ENCODE data around the gene YBEY.

YBEY gene

DNA sequence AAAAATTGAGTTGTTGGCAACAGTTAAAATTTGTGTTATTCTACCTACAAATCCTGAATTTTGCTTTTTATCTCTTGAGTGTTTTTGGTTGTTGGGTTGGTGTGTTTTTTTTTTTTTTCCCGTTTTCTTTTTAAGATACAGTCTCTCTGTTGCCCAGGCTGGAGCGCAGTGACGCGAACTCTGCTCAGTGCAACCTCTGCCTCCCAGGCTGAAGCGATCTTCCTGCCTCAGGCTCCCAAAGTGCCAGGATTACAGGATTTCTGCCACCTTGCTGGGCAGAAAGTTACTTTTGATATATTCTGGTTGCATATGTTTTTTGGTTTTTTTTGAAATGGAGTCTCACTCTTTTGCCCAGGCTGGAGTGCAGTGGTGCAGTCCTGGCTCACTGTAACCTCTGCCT, 42.0 kb downstream of the YBEY start:
- no peaks in the 10 kb centered on the region for H3K27me3 ChIP-seq (ENCODE audit: low read depth, low read length)
- no peak overlapping the region for H3K27ac ChIP-seq (ENCODE audit: low read length)
- no peak overlapping the region for H3K4me3 ChIP-seq (ENCODE audit: low read length)
- H4K20me1 ChIP-seq (ENCODE audit: insufficient read depth, low read length) = no peaks in the 10 kb centered on the region
- H3K9me3 ChIP-seq (ENCODE audit: insufficient read depth, low read length) = no peaks in the 10 kb centered on the region
- no peak overlapping the region for H2AFZ ChIP-seq (ENCODE audit: low read depth, low read length)
- H3K4me2 ChIP-seq (ENCODE audit: low read length) = no peak overlapping the region
- H3K9ac ChIP-seq (ENCODE audit: low read length) = no peak overlapping the region
- H3K4me1 ChIP-seq (ENCODE audit: low read length) = peaks cover 9% of the 10 kb centered on the region
- peaks cover 41% of the 10 kb centered on the region for H3K79me2 ChIP-seq (ENCODE audit: low read length)
- TF ChIP-seq, protein P1, sequence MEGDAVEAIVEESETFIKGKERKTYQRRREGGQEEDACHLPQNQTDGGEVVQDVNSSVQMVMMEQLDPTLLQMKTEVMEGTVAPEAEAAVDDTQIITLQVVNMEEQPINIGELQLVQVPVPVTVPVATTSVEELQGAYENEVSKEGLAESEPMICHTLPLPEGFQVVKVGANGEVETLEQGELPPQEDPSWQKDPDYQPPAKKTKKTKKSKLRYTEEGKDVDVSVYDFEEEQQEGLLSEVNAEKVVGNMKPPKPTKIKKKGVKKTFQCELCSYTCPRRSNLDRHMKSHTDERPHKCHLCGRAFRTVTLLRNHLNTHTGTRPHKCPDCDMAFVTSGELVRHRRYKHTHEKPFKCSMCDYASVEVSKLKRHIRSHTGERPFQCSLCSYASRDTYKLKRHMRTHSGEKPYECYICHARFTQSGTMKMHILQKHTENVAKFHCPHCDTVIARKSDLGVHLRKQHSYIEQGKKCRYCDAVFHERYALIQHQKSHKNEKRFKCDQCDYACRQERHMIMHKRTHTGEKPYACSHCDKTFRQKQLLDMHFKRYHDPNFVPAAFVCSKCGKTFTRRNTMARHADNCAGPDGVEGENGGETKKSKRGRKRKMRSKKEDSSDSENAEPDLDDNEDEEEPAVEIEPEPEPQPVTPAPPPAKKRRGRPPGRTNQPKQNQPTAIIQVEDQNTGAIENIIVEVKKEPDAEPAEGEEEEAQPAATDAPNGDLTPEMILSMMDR (IDR thresholded peaks at IDR 0.05; ENCODE audit: low read depth, low read length) = no peak
- TF ChIP-seq EZH2phosphoT487 (IDR thresholded peaks at IDR 0.05; ENCODE audit: low read depth) = no peak
- H3K36me3 ChIP-seq (replicated peaks; ENCODE audit: low read depth, low read length) = peaks cover 11% of the 10 kb centered on the region

DNA sequence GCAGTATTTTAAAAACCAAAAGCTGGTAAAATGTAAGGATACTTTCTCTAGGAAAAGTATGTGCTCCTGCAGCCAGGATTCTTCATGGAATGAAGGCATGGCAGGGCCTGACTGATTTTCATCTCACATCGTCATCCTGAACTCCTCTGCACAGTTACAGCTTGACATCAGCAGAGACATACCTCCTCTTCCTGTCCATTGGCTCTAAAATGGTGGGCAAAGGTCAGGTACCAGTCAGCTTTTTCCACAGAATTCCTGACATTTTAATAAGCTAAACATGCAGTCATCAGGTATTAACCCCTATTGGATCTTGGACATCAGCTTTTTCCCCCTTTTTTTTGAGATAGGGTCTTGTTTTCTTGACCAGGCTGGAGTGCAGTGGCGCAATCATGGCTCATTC, 43.7 kb downstream of the YBEY start:
- no peaks in the 10 kb centered on the region for H3K27me3 ChIP-seq (ENCODE audit: low read depth, low read length)
- no peak overlapping the region for H3K4me2 ChIP-seq (ENCODE audit: low read length)
- no peaks in the 10 kb centered on the region for H4K20me1 ChIP-seq (ENCODE audit: insufficient read depth, low read length)
- H2AFZ ChIP-seq (ENCODE audit: low read depth, low read length) = no peak overlapping the region
- H3K27ac ChIP-seq (ENCODE audit: low read length) = no peak overlapping the region
- H3K9me3 ChIP-seq (ENCODE audit: insufficient read depth, low read length) = no peaks in the 10 kb centered on the region
- TF ChIP-seq, protein P1 (IDR thresholded peaks at IDR 0.05; ENCODE audit: low read depth, low read length) = no peak
- TF ChIP-seq EZH2phosphoT487 (IDR thresholded peaks at IDR 0.05; ENCODE audit: low read depth) = no peak
- H3K79me2 ChIP-seq (ENCODE audit: low read length) = peaks cover 34% of the 10 kb centered on the region
- H3K9ac ChIP-seq (ENCODE audit: low read length) = no peak overlapping the region
- peaks cover 9% of the 10 kb centered on the region for H3K4me1 ChIP-seq (ENCODE audit: low read length)
- peaks cover 10% of the 10 kb centered on the region for H3K36me3 ChIP-seq (replicated peaks; ENCODE audit: low read depth, low read length)
- no peak overlapping the region for H3K4me3 ChIP-seq (ENCODE audit: low read length)

DNA sequence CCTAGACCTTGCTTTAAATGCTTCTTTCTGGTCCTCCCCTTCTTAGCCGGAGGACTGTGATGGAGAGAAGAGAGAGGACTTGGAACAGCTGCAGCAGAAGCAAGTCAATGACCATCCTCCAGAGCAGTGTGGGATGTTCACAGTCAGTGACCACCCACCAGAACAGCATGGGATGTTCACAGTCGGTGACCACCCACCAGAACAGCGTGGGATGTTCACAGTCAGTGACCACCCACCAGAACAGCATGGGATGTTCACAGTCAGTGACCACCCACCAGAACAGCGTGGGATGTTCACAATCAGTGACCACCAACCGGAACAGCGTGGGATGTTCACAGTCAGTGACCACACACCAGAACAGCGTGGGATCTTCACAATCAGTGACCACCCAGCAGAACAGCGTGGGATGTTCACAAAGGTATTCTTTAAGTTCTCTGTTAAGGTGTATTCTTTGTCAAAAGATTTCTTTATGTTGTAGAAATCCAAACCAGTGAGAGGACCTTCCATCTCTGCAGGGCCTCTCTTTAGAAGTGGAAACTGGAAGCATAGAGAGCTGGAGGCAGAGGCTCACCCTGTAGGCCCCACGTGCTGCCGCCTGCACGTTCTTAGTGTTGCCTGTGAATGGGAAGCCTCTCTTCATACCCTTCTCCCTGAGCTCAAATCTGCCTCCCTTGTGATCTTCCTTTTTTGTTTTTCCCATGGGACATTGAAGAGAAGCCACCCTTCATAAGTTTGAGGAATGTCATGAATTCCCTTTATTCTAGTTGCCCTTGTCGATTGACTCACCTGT, 48.4 kb downstream of the YBEY start:
- TF ChIP-seq, protein P1 (IDR thresholded peaks at IDR 0.05; ENCODE audit: low read depth, low read length) = no peak
- no peak for TF ChIP-seq EZH2phosphoT487 (IDR thresholded peaks at IDR 0.05; ENCODE audit: low read depth)
- Histone ChIP-seq H3K79me2 (ENCODE audit: low read length) (no peaks in the 10 kb centered on the region), H3K27ac (ENCODE audit: low read length) (no peak overlapping the region), H3K4me3 (ENCODE audit: low read length) (no peak overlapping the region), H3K4me2 (ENCODE audit: low read length) (no peak overlapping the region), H3K36me3 (replicated peaks; ENCODE audit: low read depth, low read length) (peaks cover 14% of the 10 kb centered on the region), H4K20me1 (ENCODE audit: insufficient read depth, low read length) (no peaks in the 10 kb centered on the region), H3K27me3 (ENCODE audit: low read depth, low read length) (no peaks in the 10 kb centered on the region), H3K4me1 (ENCODE audit: low read length) (no peaks in the 10 kb centered on the region), H3K9ac (ENCODE audit: low read length) (no peak overlapping the region), H2AFZ (ENCODE audit: low read depth, low read length) (no peak overlapping the region), H3K9me3 (ENCODE audit: insufficient read depth, low read length) (no peaks in the 10 kb centered on the region)

DNA sequence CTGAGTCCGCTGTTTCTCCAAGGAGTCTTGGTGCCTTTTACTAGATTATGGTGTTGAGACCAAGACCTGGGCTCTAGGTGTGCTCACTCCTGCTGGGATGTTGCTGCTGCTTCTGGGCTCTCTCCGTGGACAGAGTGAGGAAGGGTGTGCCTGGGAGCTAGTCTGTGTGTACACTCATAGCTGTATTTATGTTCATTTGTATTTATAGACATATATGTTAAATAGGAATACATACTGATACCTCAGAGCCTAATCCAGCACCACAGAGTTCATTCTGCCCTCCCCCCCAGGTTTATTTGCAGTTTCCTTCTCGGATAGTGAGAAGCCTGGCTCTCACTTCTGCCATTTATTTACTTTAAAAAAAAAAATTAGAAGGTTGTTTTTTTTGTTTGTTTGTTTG, 50.5 kb downstream of the YBEY start:
- Histone ChIP-seq H3K4me3 (ENCODE audit: low read length) (no peak overlapping the region), H3K36me3 (replicated peaks; ENCODE audit: low read depth, low read length) (peaks cover 14% of the 10 kb centered on the region), H4K20me1 (ENCODE audit: insufficient read depth, low read length) (no peaks in the 10 kb centered on the region), H3K9ac (ENCODE audit: low read length) (no peak overlapping the region), H3K27me3 (ENCODE audit: low read depth, low read length) (no peaks in the 10 kb centered on the region), H3K27ac (ENCODE audit: low read length) (no peak overlapping the region), H3K4me1 (ENCODE audit: low read length) (no peaks in the 10 kb centered on the region), H2AFZ (ENCODE audit: low read depth, low read length) (no peak overlapping the region), H3K9me3 (ENCODE audit: insufficient read depth, low read length) (no peaks in the 10 kb centered on the region), H3K79me2 (ENCODE audit: low read length) (peaks cover 2% of the 10 kb centered on the region; the same call in 1 of the 2 replicates), H3K4me2 (ENCODE audit: low read length) (no peak overlapping the region)
- TF ChIP-seq EZH2phosphoT487 (IDR thresholded peaks at IDR 0.05; ENCODE audit: low read depth) = no peak
- TF ChIP-seq, protein P1 (IDR thresholded peaks at IDR 0.05; ENCODE audit: low read depth, low read length) = no peak
